Activated B cell treated with CpG ODN at 0.5 μM for 24 hours (primary cell): ENCODE measurements around the gene HNRNPU. TPM values are rescaled to one million over a fixed set of nuclear protein-coding genes. Genes with fewer than 3 reads are reported as not detected.
A peak's percentile ranks its signal among the peaks of the same experiment; 100 is the strongest.

Source experiments
- ATAC-seq: fragments of 200-7000 bp; cut with Tn5 transposase; one replicate; pipeline ENCODE4 v1.10.0; 2021; ENCODE audit warnings: low read depth, mild to moderate bottlenecking, moderate library complexity
- CTCF ChIA-PET: fragments of 350-600 bp; sonication (Branson Sonifier 250); formaldehyde crosslinking; loops from one replicate; lab custom pipeline; 2021; ENCODE audit warnings: antibody characterized with exemption; lab: Charles Lee
- POLR2A ChIA-PET: fragments of 350-600 bp; sonication (Branson Sonifier 250); formaldehyde crosslinking; loops from one replicate; lab custom pipeline; 2021; ENCODE audit warnings: antibody characterized with exemption; lab: Charles Lee
- DNase-seq: peaks from one replicate; pipeline ENCODE4 v3.0.0; 2022
- H3K27ac Mint-ChIP-seq: one replicate; pipeline ENCODE4 v1.8.0; 2020; ENCODE audit warnings: mixed read lengths
- H3K27me3 Mint-ChIP-seq: one replicate; pipeline ENCODE4 v1.8.0; 2021; ENCODE audit warnings: mixed read lengths
- H3K36me3 Mint-ChIP-seq: one replicate; pipeline ENCODE4 v1.8.0; 2021; ENCODE audit warnings: low read depth, mixed read lengths
- H3K4me1 Mint-ChIP-seq: one replicate; pipeline ENCODE4 v1.8.0; 2021; ENCODE audit warnings: mixed read lengths
- H3K4me3 Mint-ChIP-seq: one replicate; pipeline ENCODE4 v1.8.0; 2020; ENCODE audit warnings: mild to moderate bottlenecking, mixed read lengths
- H3K9me3 Mint-ChIP-seq: one replicate; pipeline ENCODE4 v1.8.0; 2020; ENCODE audit warnings: mixed read lengths
- CTCF ChIP-seq: fragments of 200-600 bp; IDR thresholded peaks from one replicate; pipeline ENCODE4 v1.8.0; 2022; ENCODE audit warnings: antibody characterized with exemption, mild to moderate bottlenecking
- intact Hi-C: fragments of 100-400 bp; cut with micrococcal nuclease; formaldehyde crosslinking; loops from one replicate; pipeline ENCODE4 v1.15.1; 2024
- total RNA-seq: library from RNA; stranded (reverse); gene quantifications from 2 replicates; pipeline ENCODE4 v1.2.3, GENCODE V29; 2022

Gene HNRNPU
- total RNA-seq, 1 donor from 2014 or later: 424 TPM

GRCh38 chr1:244854865-244855578, 9.3 kb downstream of the HNRNPU start:
- DNase-seq (no peak), ATAC-seq (no peak)
- Mint-ChIP-seq H3K36me3 (peaks cover 92% of the 10 kb centered on the region), H3K9me3 (no peaks in the 10 kb centered on the region), H3K27ac (peak overlapping the region; percentile 70), H3K27me3 (no peaks in the 10 kb centered on the region), H3K4me1 (peaks cover 64% of the 10 kb centered on the region), H3K4me3 (no peak overlapping the region)
- POLR2A ChIA-PET: interaction anchor here (1.8 to 7.4 kb wide), 3 partner anchors 8 to 86 kb away, joined by 5 to 80 read pairs (median 30); partner anchors contain the start of genes COX20 and HNRNPU
- intact Hi-C loops: loop anchor here (1.0 kb wide), 1 partner anchor 7 kb away; no protein-coding TSS in a partner anchor
- CTCF ChIA-PET: interaction anchor here (0.8 to 1.0 kb wide), 2 partner anchors 188 to 252 kb away, joined by 3 read pairs; no protein-coding TSS in a partner anchor
- TF ChIP-seq CTCF: no peak

GRCh38 chr1:244854166-244854565, 10.2 kb downstream of the HNRNPU start:
- no peak overlapping the region for H3K4me3 Mint-ChIP-seq
- H3K27me3 Mint-ChIP-seq: no peaks in the 10 kb centered on the region
- H3K9me3 Mint-ChIP-seq: no peaks in the 10 kb centered on the region
- TF ChIP-seq CTCF: no peak
- H3K4me1 Mint-ChIP-seq: peaks cover 60% of the 10 kb centered on the region
- H3K36me3 Mint-ChIP-seq: peaks cover 92% of the 10 kb centered on the region
- peak overlapping the region; percentile 30 for H3K27ac Mint-ChIP-seq
- no peak for ATAC-seq
- ChIA-PET CTCF (interaction anchor here (0.6 to 0.7 kb wide), 2 partner anchors 53 to 148 kb away, joined by 3 to 7 read pairs; no protein-coding TSS in a partner anchor), POLR2A (interaction anchor here (1.8 to 7.4 kb wide), 3 partner anchors 9 to 86 kb away, joined by 5 to 80 read pairs (median 30); partner anchors contain the start of genes COX20 and HNRNPU)
- intact Hi-C loops: loop anchor here (1.0 kb wide), 1 partner anchor 8 kb away; no protein-coding TSS in a partner anchor
- DNase-seq: no peak

GRCh38 chr1:244852694-244853093, 11.6 kb downstream of the HNRNPU start:
- H3K27ac Mint-ChIP-seq: no peak overlapping the region
- POLR2A ChIA-PET: interaction anchor here (3.9 to 7.4 kb wide), 2 partner anchors 11 to 18 kb away, joined by 30 to 80 read pairs; partner anchors contain the start of genes COX20 and HNRNPU
- H3K36me3 Mint-ChIP-seq: peaks cover 92% of the 10 kb centered on the region
- no peak overlapping the region for H3K4me3 Mint-ChIP-seq
- intact Hi-C loops: no loop called here
- DNase-seq (no peak), ATAC-seq (no peak)
- CTCF ChIA-PET: interaction anchor here (3.2 kb wide), 1 partner anchor 190 kb away, joined by 12 read pairs; no protein-coding TSS in a partner anchor
- no peaks in the 10 kb centered on the region for H3K27me3 Mint-ChIP-seq
- H3K9me3 Mint-ChIP-seq: no peaks in the 10 kb centered on the region
- no peak for TF ChIP-seq CTCF
- peaks cover 52% of the 10 kb centered on the region for H3K4me1 Mint-ChIP-seq

- Mint-ChIP-seq H3K36me3 (peaks cover 92% of the 10 kb centered on the region), H3K4me3 (no peak overlapping the region), H3K9me3 (no peaks in the 10 kb centered on the region), H3K27me3 (no peaks in the 10 kb centered on the region), H3K4me1 (peaks cover 44% of the 10 kb centered on the region), H3K27ac (no peak overlapping the region)
- DNase-seq: no peak
- intact Hi-C loops: no loop called here
- no peak for ATAC-seq
- ChIA-PET CTCF (interaction anchor here (1.9 to 3.2 kb wide), 2 partner anchors 10 to 191 kb away, joined by 5 to 12 read pairs; no protein-coding TSS in a partner anchor), POLR2A (interaction anchor here (0.9 to 7.4 kb wide), 2 partner anchors 12 to 118 kb away, joined by 3 to 80 read pairs; partner anchors contain the start of gene HNRNPU)
- no peak for TF ChIP-seq CTCF
These were observed 12.7 kb downstream of the HNRNPU start for GRCh38 chr1:244851546-244852231.
